K562 (cell line): ENCODE data around the gene ATXN1. TPM values are rescaled to one million over a fixed set of nuclear protein-coding genes. Genes with fewer than 3 reads are reported as not detected.

ENCODE experiments used
- ATAC-seq: fragments of 200-7000 bp; cut with Tn5 transposase; 3 replicates; pipeline ENCODE4 v1.9.1; 2020; ENCODE audit warnings: moderate library complexity
- BruUV-seq: library from RNA; stranded (reverse); fragments of 400-500 nt; replicated peaks from 2 replicates; lab custom pipeline; 2021; lab: Mats Ljungman, UMichigan
- CTCF ChIA-PET: fragments of 300-600 bp; formaldehyde crosslinking; extraction: SDS; loops from one replicate; lab custom pipeline; 2021; ENCODE audit warnings: low intra/inter-chr PET ratio; lab: Yijun Ruan, JAX
- POLR2A ChIA-PET: fragments of 300-600, 350-650 bp; sonication (Branson Sonifier 250); formaldehyde crosslinking; extraction: SDS; loops from one replicate; lab custom pipeline; 2021; ENCODE audit warnings: antibody characterized with exemption, inconsistent platforms; lab: Yijun Ruan, JAX
- DNase-seq, 4 experiments: peaks; one replicate each; pipeline versions ENCODE4 v3.0.0 to v3.0.0-alpha.2; 2011 to 2018; ENCODE audit warnings: low spot score in 3 of 4, mixed read lengths in 3 of 4; ENCODE audit errors: extremely low read depth in 1 of 4
- FAIRE-seq: peaks from 2 replicates; lab custom pipeline; 2011; peaks lifted over from hg19 to GRCh38; lab: Jason Lieb, UNC
- H2AFZ ChIP-seq: 2 replicates; pipeline ENCODE4 v1.6.0; 2011; ENCODE audit warnings: low read depth, low read length, control low read depth, inconsistent platforms
- H3K27ac ChIP-seq: fragments of 200-600 bp; 3 replicates; pipeline ENCODE4 v1.8.0; 2011; ENCODE audit warnings: low read depth, mild to moderate bottlenecking, control low read depth, inconsistent platforms, low read length, moderate library complexity, mixed read lengths; ENCODE audit errors: extremely low read depth
- H3K27me3 ChIP-seq, 2 experiments: fragments of 300-600 bp in 1 of 2; 2 replicates in 1 of 2; 3 replicates in 1 of 2; pipeline versions ENCODE4 v1.6.0 to v1.8.0; 2011; ENCODE audit warnings: inconsistent platforms in 2 of 2, low read length in 2 of 2, mild to moderate bottlenecking in 1 of 2, mixed read lengths in 1 of 2, moderate library complexity in 1 of 2; ENCODE audit not compliant: control insufficient read depth in 2 of 2, insufficient read depth in 2 of 2
- H3K36me3 ChIP-seq: fragments of 300-600 bp; 3 replicates; pipeline ENCODE4 v1.8.0; 2011; ENCODE audit warnings: mild to moderate bottlenecking, low read length, inconsistent platforms; ENCODE audit not compliant: control insufficient read depth, insufficient read depth
- H3K4me1 ChIP-seq, 2 experiments: fragments of 200-600 bp in 1 of 2; replicated peaks in 1 of 2; 2 replicates in 1 of 2; 3 replicates in 1 of 2; pipeline versions ENCODE4 v1.5.1 to v1.8.0; 2011; ENCODE audit warnings: inconsistent platforms in 2 of 2, low read length in 2 of 2, mild to moderate bottlenecking in 1 of 2, mixed read lengths in 1 of 2, moderate library complexity in 1 of 2; ENCODE audit not compliant: control insufficient read depth in 2 of 2, insufficient read depth in 2 of 2
- H3K4me2 ChIP-seq: 2 replicates; pipeline ENCODE4 v1.6.1; 2011; ENCODE audit warnings: low read length, control low read depth, inconsistent platforms, mixed read lengths; ENCODE audit not compliant: insufficient read depth
- H3K4me3 ChIP-seq: fragments of 200-600 bp; sonication (generic), shearing (Covaris generic); 2 replicates; pipeline ENCODE4 v1.5.1; 2016; ENCODE audit warnings: control low read depth, inconsistent platforms
- H3K79me2 ChIP-seq: fragments of 200-600 bp; 3 replicates; pipeline ENCODE4 v1.8.0; 2011; ENCODE audit warnings: low read length, inconsistent platforms; ENCODE audit not compliant: control insufficient read depth, insufficient read depth
- H3K9ac ChIP-seq, 2 experiments: 2 replicates each; pipeline versions ENCODE4 v1.6.0 to v1.6.1; 2011; ENCODE audit warnings: low read depth in 2 of 2, low read length in 2 of 2, control low read depth in 1 of 2, inconsistent platforms in 1 of 2, mild to moderate bottlenecking in 1 of 2, mixed read lengths in 1 of 2; ENCODE audit not compliant: insufficient read depth in 1 of 2
- H3K9me1 ChIP-seq: one replicate; pipeline ENCODE4 v1.6.0; 2011; ENCODE audit warnings: inconsistent platforms, mild to moderate bottlenecking, low read length, moderate library complexity; ENCODE audit not compliant: control insufficient read depth, insufficient read depth
- H3K9me3 ChIP-seq: replicated peaks from 2 replicates; pipeline ENCODE4 v1.5.1; 2011; ENCODE audit warnings: low read depth, low read length, inconsistent platforms; ENCODE audit not compliant: control insufficient read depth, insufficient read depth
- H4K20me1 ChIP-seq: replicated peaks from 2 replicates; pipeline ENCODE4 v1.6.1; 2011; ENCODE audit warnings: low read length, inconsistent platforms, mixed read lengths; ENCODE audit not compliant: control insufficient read depth, insufficient read depth
- BACH1 ChIP-seq: fragments of 200-800 bp; sonication (Bioruptor generic); IDR thresholded peaks from 2 replicates; pipeline ENCODE4 v1.6.1; 2016; ENCODE audit warnings: missing genetic modification characterization, missing compliant biosample characterization
- BCOR ChIP-seq: fragments of 450-650 bp; IDR thresholded peaks from 2 replicates; pipeline ENCODE4 v1.6.1; 2016
- HMGN3 ChIP-seq: IDR thresholded peaks from 2 replicates; pipeline ENCODE4 v1.6.1; 2011; ENCODE audit warnings: borderline replicate concordance, low read depth, mild to moderate bottlenecking, mixed read lengths, low read length; ENCODE audit not compliant: insufficient read length; ENCODE audit errors: extremely low read depth
- PYGO2 ChIP-seq: fragments of 450-650 bp; IDR thresholded peaks from 2 replicates; pipeline ENCODE4 v1.6.1; 2016; ENCODE audit warnings: mild to moderate bottlenecking, missing genetic modification characterization, moderate library complexity, missing compliant biosample characterization
- ZNF212 ChIP-seq: fragments of 450-650 bp; formaldehyde crosslinking; IDR thresholded peaks from 2 replicates; pipeline ENCODE4 v1.4.0; 2020; ENCODE audit warnings: mild to moderate bottlenecking
- WGBS: fragments of 100-300 bp; shearing (Covaris generic); methylation state at CpG from one replicate; pipeline ENCODE4 v1.1.6; 2016; ENCODE audit warnings: low coverage, mixed read lengths; ENCODE audit not compliant: insufficient coverage; ENCODE audit errors: missing lambda C conversion rate; 5-methylcytosine and 5-hydroxymethylcytosine counted together
- in situ Hi-C: fragments of 300-500 bp; cut with MboI; formaldehyde crosslinking; loops from 4 replicates; pipeline ENCODE4 v1.15.0; 2018; ENCODE audit warnings: inconsistent platforms, mixed read lengths
- intact Hi-C: fragments of 100-400 bp; cut with micrococcal nuclease; formaldehyde crosslinking; loops from 2 replicates; pipeline ENCODE4 v1.14.2; 2022
- polyA plus RNA-seq, 8 experiments: library from polyadenylated mRNA; depleted of rRNA in 4 of 8; stranded (reverse) in 5 of 8; unstranded in 3 of 8; fragments of >200 nt; fragmentation: Nextera tagmentation in 2 of 8; fragmentation: Illumina TruSeq in 1 of 8; extraction: Ambion mirVana in 2 of 8; extraction: Trizol in 1 of 8; gene quantifications; 2 replicates each; pipeline versions ENCODE4 v1.2.1 to v1.2.3, GENCODE V29; 2011 to 2014; ENCODE audit warnings: inconsistent platforms in 1 of 8, missing spikeins in 1 of 8
- total RNA-seq, 7 experiments: library from RNA; depleted of rRNA in 6 of 7; stranded (reverse); fragments of >200 nt in 6 of 7; fragmentation: Illumina TruSeq in 2 of 7; extraction: Trizol in 2 of 7; gene quantifications; 2 replicates each; pipeline versions ENCODE4 v1.2.1 to v1.2.3, GENCODE V29; 2011 to 2021; ENCODE audit warnings: low replicate concordance in 1 of 7

The ATXN1 gene
- total and polyA plus RNA-seq, 9 of the 15 experiments (the other 6 are each of a cell fraction or from before 2014, with no cell fraction given), result under 0.01 to 1.2 (median 0.58) TPM

GRCh38 chr6:16799279-16800193 is 38.3 kb upstream of the ATXN1 start:
- POLR2A ChIA-PET, result interaction anchor here (0.8 to 1.4 kb wide), 2 partner anchors 11 to 17 kb away, joined by 3 to 4 read pairs; no protein-coding TSS in a partner anchor
- DNase-seq (no peak), FAIRE-seq (no peak), ATAC-seq (no peak)
- CTCF ChIA-PET, result no interaction called here
- Histone ChIP-seq H3K4me2 (no peak overlapping the region), H3K9me3 (no peaks in the 10 kb centered on the region), H2AFZ (no peak overlapping the region), H3K79me2 (no peaks in the 10 kb centered on the region), H4K20me1 (no peaks in the 10 kb centered on the region), H3K4me1 (no peaks in the 10 kb centered on the region), H3K9ac (no peak overlapping the region), H3K9me1 (no peaks in the 10 kb centered on the region), H3K27ac (no peak overlapping the region), H3K36me3 (no peaks in the 10 kb centered on the region), H3K4me3 (no peak overlapping the region), H3K27me3 (peaks cover 7 to 11% of the 10 kb centered on the region in 2 experiments; a peak in 4 of 5 replicates)
- in situ Hi-C loops (no loop called here), intact Hi-C loops (no loop called here)
- no TSS peak for BruUV-seq
- under 1% methylated on average over 8 of the region's 8 CpGs for WGBS
- TF ChIP-seq BCOR (no peak), BACH1 (tag) (no peak), HMGN3 (no peak), PYGO2 (tag) (no peak), ZNF212 (CRISPR knock-in tag) (no peak)
